GM18505 (cell line): Measurements from ENCODE around the gene RUNX2.
A peak's percentile ranks its signal among the peaks of the same experiment; 100 is the strongest.

Experiments used
- ATAC-seq: cut with Tn5 transposase; IDR thresholded peaks from one replicate; pipeline ENCODE4 v1.9.1; 2021; ENCODE audit not compliant: unreplicated experiment
- POLR2A ChIP-seq: IDR thresholded peaks from 4 replicates; pipeline ENCODE4 v1.6.1; 2011; ENCODE audit warnings: borderline replicate concordance; ENCODE audit not compliant: insufficient read depth, insufficient read length; ENCODE audit errors: extremely low read depth

The RUNX2 gene

GRCh38 chr6:45705137-45705855 is 377.2 kb downstream of the RUNX2 start:
- ATAC-seq, result no peak
- TF ChIP-seq POLR2A, result no peak

GRCh38 chr6:45706319-45706718 is 378.2 kb downstream of the RUNX2 start:
- ATAC-seq, result no peak

GRCh38 chr6:45707176-45707575 is 379.0 kb downstream of the RUNX2 start:
- no peak for ATAC-seq
- TF ChIP-seq POLR2A, result no peak

More at GRCh38 chr6:45706319-45706718, 378.2 kb downstream of the RUNX2 start:
- TF ChIP-seq POLR2A, result no peak

- peak; percentile 49 for ATAC-seq
- TF ChIP-seq POLR2A, result no peak
These were observed 381.7 kb downstream of the RUNX2 start for GRCh38 chr6:45709781-45710220.

- no peak for TF ChIP-seq POLR2A
These were observed 382.2 kb downstream of the RUNX2 start for GRCh38 chr6:45710304-45710821.

GRCh38 chr6:45712076-45712475 is 383.9 kb downstream of the RUNX2 start:
- no peak for ATAC-seq
- no peak for TF ChIP-seq POLR2A

More at GRCh38 chr6:45710304-45710821, 382.2 kb downstream of the RUNX2 start:
- peak; percentile 70 for ATAC-seq

- TF ChIP-seq POLR2A, result no peak
- no peak for ATAC-seq
These were observed 384.7 kb downstream of the RUNX2 start for GRCh38 chr6:45712786-45713185.
